ENCODE data around the gene DISP3.

The DISP3 gene

GRCh38 chr1:11546456-11546855 lies 67.5 kb downstream of the DISP3 start:
- DNase-seq (ENCODE audit: low read depth) = no peak

GRCh38 chr1:11550664-11551283 lies 71.8 kb downstream of the DISP3 start:
- DNase-seq (ENCODE audit: low read depth) = no peak

GRCh38 chr1:11558276-11558675 lies 79.3 kb downstream of the DISP3 start:
- DNase-seq (ENCODE audit: low read depth) = no peak

- DNase-seq (ENCODE audit: low read depth) = no peak
Observed at GRCh38 chr1:11558871-11559590, 80.1 kb downstream of the DISP3 start.

GRCh38 chr1:11559591-11559970 lies 80.6 kb downstream of the DISP3 start:
- no peak for DNase-seq (ENCODE audit: low read depth)

GRCh38 chr1:11560061-11560460 lies 81.1 kb downstream of the DISP3 start:
- no peak for DNase-seq (ENCODE audit: low read depth)

GRCh38 chr1:11561740-11562139 lies 82.8 kb downstream of the DISP3 start:
- no peak for DNase-seq (ENCODE audit: low read depth)

GRCh38 chr1:11562664-11563063 lies 83.7 kb downstream of the DISP3 start:
- no peak for DNase-seq (ENCODE audit: low read depth)

GRCh38 chr1:11563560-11564069 lies 84.7 kb downstream of the DISP3 start:
- DNase-seq (ENCODE audit: low read depth) = no peak

- DNase-seq (ENCODE audit: low read depth) = no peak
Observed at GRCh38 chr1:11564237-11564636, 85.3 kb downstream of the DISP3 start.

- no peak for DNase-seq (ENCODE audit: low read depth)
Observed at GRCh38 chr1:11566042-11566850, 87.3 kb downstream of the DISP3 start.

- no peak for DNase-seq (ENCODE audit: low read depth)
Observed at GRCh38 chr1:11567244-11568065, 88.5 kb downstream of the DISP3 start.

GRCh38 chr1:11568687-11569086 lies 89.7 kb downstream of the DISP3 start:
- DNase-seq (ENCODE audit: low read depth) = no peak

GRCh38 chr1:11569551-11569950 lies 90.6 kb downstream of the DISP3 start:
- no peak for DNase-seq (ENCODE audit: low read depth)

- DNase-seq (ENCODE audit: low read depth) = no peak
Observed at GRCh38 chr1:11569954-11570353, 91.0 kb downstream of the DISP3 start.

GRCh38 chr1:11570821-11571380 lies 91.9 kb downstream of the DISP3 start:
- no peak for DNase-seq (ENCODE audit: low read depth)

- DNase-seq (ENCODE audit: low read depth) = no peak
Observed at GRCh38 chr1:11571906-11572616, 93.1 kb downstream of the DISP3 start.

GRCh38 chr1:11573116-11573692 lies 94.2 kb downstream of the DISP3 start:
- DNase-seq (ENCODE audit: low read depth) = no peak

GRCh38 chr1:11575553-11575952 lies 96.6 kb downstream of the DISP3 start:
- no peak for DNase-seq (ENCODE audit: low read depth)

- no peak for DNase-seq (ENCODE audit: low read depth)
Observed at GRCh38 chr1:11576109-11576875, 97.3 kb downstream of the DISP3 start.

All from stimulated activated CD8-positive, alpha-beta memory T cell treated with anti-CD3 and anti-CD28 coated beads, Interleukin-15, amount 100 ng/mL, for 1 hour (primary cell).